ENCODE data around the gene LRRC23.

GRCh38 chr12:6866163-6866919 lies 38.3 kb upstream of the LRRC23 start:
- no peak for TF ChIP-seq USF2 (IDR thresholded peaks at IDR 0.05; ENCODE audit: low read depth, low read length)
- no peak for TF ChIP-seq RAD21 (IDR thresholded peaks at IDR 0.05; ENCODE audit: low read length)
- TF ChIP-seq CTCF (conservative IDR thresholded peaks at IDR 0.05; ENCODE audit: low read depth, low read length) = no peak
- no peak for TF ChIP-seq SMC3 (IDR thresholded peaks at IDR 0.05; ENCODE audit: low read depth, low read length)
- TF ChIP-seq BHLHE40 (IDR thresholded peaks at IDR 0.05; ENCODE audit: low read depth, low read length) = no peak
- no peak for TF ChIP-seq MAFK (IDR thresholded peaks at IDR 0.05; ENCODE audit: low read depth, low read length)
- no peak for TF ChIP-seq RFX5 (IDR thresholded peaks at IDR 0.05; ENCODE audit: low read depth, low read length)
- TF ChIP-seq POLR2A (IDR thresholded peaks at IDR 0.05; ENCODE audit: low read depth, low read length) = no peak
- no peak for TF ChIP-seq MAZ (IDR thresholded peaks at IDR 0.05; ENCODE audit: borderline replicate concordance, low read depth, low read length)
- TF ChIP-seq ELK1 (IDR thresholded peaks at IDR 0.05; ENCODE audit: borderline replicate concordance, low read depth, low read length) = no peak
- TF ChIP-seq CEBPB (IDR thresholded peaks at IDR 0.05; ENCODE audit: low read depth, low read length) = no peak
- no peak for TF ChIP-seq NFE2L2 (IDR thresholded peaks at IDR 0.05; ENCODE audit: low read depth, low read length)
- TF ChIP-seq FOS (IDR thresholded peaks at IDR 0.05; ENCODE audit: low read depth, low read length) = no peak
- no peak for TF ChIP-seq RCOR1 (IDR thresholded peaks at IDR 0.05; ENCODE audit: insufficient replicate concordance, low read length)
